ENCODE measurements around the gene RPF1.
"Not testable (repeated sequence)": the region's sequence is repeated elsewhere in the genome, so short reads cannot be mapped to it uniquely, and the experiment has no call there.

Gene RPF1, protein sequence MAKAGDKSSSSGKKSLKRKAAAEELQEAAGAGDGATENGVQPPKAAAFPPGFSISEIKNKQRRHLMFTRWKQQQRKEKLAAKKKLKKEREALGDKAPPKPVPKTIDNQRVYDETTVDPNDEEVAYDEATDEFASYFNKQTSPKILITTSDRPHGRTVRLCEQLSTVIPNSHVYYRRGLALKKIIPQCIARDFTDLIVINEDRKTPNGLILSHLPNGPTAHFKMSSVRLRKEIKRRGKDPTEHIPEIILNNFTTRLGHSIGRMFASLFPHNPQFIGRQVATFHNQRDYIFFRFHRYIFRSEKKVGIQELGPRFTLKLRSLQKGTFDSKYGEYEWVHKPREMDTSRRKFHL

DNA sequence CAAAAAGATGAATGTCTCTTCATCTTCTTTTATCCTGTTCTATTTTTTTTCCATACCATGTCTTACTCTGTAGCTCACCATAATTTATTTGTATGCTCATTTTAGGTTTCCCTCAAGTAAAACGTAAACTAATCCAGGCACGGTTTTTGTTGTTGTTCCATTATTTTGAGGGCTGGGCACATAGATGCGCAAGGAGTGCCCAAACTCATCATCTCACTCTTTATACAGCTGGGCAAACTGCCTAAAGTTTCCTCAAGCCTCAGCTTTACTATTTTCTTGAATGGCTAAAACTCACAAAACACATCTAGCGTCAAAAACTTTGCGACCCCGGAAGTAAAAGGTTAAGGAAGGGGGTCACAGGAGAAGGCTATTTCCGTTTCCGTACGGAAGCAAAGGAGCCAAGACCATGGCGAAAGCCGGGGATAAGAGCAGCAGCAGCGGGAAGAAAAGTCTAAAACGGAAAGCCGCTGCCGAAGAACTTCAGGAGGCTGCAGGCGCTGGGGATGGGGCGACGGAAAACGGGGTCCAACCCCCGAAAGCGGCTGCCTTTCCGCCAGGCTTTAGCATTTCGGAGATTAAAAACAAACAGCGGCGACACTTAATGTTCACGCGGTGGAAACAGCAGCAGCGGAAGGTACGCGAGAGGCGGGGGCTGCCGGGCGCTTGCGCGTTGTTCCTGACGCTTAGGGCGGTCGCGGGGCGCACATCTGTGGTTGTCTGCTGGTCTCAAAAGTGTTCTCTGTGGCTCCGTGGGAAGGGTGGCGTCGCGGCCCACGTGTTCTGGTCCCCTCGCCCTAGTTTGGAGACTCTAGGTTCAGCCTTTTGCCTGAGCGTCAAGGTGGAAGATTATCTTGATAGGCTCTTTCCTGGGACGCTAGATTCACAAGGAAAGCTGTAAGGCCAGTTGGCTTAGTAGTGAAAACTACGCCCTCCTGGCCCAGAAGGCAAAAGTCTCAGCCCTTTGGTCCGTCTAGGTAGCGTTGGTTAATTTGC is at the start of gene RPF1:
Gene RPF1 (plus strand): TSS at position 391 of the 993 bp plus-strand sequence. CDS start 16 bp downstream, at position 407.
- DNase-seq, result peak; percentile 26

DNA sequence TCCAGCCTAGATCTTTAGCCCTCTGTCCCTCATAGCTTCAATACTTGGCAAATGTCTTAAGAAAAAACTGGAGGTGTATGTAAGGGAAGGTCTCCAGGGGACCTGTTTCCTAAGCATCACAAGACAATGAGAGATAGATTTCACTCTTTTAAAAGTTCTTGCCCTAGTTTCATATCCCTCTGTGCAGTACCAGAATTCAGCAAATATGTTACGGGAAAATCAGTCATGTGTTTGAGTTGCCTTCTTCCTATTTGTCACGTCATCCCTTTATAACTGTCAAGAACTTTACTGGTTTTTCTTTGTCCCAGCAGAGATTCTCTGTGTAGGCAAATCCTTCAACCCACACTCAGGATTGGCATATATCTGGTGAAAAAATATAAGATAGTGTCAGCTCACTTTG is 48.5 kb upstream of the RPF1 start:
- no peak for DNase-seq

DNA sequence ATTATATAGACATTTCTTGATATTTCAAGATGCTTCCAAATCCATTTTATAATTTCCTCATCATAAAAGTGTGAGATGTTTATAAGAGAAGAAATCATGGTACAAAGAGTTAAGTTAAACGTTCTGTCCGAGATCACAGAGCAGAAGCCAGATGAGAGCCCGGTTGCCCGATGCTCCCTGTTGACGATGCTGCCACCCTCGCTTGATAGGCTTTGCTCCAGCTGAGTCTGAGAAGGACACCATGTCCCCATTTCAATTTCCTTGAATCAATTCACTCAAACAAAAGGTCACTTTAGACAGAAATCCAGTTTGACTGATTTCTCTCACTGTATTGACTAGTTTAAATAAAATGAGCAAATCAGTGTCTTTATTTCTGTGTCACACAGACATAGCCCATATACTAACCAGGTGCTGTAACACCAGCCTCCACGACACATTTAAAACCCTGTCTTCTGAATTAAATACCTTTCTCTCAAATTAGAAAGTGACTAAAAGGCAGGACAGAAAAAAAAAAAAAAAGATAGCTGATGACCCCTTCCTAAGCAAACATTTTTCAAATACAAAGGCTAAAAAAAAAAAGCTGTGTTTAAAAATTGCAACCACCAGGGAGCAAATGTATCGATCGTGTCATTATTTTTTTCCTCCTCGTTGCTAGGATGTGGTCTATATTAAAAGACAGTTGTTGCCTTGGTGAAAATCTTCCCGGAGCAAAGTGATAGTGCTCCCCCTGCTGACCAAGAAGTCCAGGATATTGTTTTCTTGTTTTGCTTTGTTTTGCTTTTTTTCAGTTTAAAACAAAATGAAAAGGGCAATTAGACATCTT is 45.6 kb upstream of the RPF1 start:
- DNase-seq, result peak; percentile 13

DNA sequence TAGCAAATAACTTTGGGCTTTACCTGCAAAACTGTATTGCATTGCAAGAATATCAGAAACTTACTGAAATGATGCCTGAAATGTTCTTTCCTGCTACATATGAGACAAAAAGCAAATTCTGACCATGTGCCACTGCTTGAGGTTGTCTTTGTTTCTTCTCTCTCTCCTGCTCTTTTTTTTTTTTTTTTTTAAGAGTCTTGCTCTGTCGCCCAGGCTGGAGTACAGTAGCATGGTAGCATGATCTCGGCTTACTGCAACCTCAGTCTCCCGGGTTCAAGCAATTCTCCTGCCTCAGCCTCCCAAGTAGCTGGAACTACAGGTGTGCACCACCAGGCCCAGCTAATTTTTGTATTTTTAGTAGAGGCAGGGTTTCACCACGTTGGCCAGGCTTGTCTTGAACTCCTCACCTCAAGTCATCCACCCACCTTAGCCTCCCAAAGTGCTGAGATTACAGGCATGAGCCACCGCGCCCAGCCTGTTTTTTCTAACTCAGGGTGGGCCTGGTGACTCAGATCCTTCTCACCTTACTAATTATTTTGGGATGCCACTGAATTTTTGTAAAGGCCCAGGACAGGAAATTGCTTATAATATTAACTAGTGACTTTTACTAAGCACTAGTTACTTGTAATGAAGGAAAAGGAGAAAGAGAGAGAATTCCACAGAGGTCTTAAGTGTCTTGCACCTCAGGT is 44.8 kb upstream of the RPF1 start:
- no peak for DNase-seq

DNA sequence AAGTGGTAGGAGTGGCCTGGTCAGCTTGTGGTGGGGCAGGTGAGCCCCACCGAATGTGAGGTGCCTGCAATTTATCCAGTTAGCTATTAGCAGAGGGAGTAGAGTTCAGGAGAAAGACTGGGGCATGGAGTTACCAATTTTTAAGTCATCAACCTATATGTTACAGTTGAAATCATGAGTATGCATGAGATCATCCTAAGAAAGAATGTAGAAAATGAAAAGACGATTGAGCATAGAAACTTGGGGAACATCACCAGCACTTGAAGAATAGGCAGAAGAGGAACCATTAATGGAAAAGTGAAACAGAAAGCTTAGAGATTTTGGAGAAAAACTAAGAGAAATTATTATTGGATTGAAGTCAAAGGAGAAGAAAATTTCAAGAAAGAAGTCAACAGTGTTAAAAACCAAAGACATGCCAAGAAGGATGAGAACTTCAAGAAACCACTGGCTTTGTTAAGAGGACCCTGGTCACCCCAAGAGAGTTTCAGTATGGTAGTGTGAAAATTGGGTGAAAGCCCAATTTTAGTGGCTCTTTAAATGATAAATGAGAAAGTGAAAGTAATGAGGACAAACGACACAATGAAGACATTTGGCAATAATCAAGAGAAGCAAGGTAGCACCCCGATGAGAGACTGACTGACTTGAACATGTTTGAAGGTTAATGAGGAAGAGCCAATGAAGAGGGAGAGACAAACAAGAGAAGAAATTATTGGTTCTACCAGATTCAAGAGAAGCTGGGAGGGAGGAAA is 44.1 kb upstream of the RPF1 start:
- no peak for DNase-seq

DNA sequence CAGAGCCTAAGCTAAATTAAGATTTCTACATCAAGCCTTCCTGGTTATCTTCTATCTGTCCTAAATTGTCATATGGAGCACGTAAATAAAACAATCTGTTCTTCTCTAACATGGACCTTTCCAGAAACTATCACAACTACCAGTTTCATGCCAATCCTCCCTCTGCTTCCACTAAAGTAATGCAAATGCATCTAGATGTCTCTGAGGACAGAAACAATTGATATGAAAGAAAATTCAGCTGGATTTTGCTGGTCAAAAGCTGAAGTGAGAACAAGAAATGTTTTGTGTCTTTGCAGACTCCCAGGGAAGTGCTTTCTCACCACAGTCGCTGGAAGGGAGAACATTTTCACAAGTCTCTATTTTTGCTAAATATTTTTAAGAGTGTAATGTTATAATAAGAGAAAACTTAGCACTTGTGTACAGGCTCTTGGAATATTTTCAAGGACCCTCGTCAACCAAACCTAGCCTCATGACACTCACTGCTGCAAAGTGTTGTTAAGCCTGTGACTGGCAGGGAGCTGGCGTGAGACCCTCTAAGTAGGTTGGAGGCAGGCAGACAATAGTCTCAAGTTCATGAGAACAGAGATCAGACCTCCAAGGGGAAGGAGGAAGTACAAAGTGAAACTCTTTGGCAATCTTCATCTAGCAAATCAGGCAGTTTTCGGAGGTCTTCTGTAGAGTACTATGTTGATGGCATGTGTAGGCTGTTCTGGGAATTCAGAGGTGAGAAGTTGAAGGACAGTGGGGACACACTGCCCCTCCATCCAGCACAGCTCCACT is 42.0 kb upstream of the RPF1 start:
- DNase-seq, result no peak

DNA sequence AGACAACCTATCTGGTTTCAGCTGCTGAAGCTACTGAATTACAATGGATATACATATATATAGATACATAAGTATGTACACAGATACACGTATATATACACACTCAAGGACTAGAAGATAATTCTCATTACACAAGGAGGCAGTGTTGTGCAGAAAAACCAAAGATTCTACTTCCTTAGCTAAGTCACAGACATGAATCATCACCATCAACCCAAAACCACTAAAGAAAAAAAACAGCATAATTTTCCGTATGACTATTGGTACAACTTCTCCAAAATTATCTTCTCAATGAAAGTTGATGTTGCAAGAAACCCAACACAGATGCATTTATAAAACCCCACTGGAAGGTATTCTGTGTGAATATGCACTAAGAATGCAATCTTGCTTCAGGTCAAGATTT is 36.8 kb upstream of the RPF1 start:
- DNase-seq, result no peak

DNA sequence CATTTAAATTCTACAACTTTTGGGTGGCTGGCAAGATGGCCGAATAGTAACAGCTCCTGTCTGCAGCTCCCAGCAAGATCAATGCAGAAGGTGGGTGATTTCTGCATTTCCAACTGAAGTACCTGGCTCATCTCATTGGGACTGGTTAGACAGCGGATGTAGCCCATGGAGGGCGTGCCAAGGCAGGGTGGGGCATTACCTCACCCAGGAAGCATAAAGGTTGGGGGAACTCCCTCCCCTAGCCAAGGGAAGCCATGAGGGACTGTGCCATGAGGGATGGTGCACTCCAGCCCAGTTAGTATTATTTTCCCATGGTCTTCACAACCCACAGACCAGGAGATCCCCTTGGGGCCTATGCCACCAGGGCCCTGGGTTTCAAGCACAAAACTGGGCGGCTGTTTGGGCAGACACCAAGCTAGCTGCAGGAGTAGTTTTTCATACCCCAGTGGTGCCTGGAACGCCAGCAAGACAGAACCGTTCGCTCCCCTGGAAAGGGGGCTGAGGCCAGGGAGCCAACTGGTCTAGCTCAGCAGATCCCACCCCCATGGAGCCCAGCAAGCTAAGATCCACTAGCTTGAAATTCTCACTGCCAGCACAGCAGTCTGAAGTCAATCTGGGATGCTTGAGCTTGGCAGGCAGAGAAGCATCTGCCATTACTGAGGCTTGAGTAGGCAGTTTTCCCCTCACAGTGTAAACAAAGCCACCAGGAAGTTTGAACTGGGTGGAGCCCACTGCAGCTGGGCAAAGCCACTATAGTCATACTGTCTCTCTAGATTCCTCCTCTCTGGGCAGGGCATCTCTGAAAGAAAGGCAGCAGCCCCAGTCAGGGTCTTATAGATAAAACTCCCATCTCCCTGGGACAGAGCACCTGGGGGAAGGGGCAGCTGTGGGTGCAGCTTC is 36.1 kb upstream of the RPF1 start:
- DNase-seq, result not testable (repeated sequence)

DNA sequence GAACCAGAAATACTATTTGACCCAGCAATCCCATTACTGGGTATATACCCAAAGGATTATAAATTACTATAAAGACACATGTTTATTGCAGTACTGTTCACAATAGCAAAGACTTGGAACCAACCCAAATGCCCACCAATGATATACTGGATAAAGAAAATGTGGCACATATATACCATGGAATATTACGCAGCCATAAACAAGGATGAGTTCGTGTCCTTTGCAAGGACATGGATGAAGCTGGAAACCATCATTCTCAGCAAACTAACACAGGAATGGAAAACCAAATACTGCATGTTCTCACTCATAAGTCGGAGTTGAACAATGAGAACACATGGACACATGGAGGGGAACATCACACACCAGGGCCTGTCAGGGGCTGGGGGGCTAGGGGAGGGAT is 30.4 kb upstream of the RPF1 start:
- DNase-seq, result not testable (repeated sequence)

DNA sequence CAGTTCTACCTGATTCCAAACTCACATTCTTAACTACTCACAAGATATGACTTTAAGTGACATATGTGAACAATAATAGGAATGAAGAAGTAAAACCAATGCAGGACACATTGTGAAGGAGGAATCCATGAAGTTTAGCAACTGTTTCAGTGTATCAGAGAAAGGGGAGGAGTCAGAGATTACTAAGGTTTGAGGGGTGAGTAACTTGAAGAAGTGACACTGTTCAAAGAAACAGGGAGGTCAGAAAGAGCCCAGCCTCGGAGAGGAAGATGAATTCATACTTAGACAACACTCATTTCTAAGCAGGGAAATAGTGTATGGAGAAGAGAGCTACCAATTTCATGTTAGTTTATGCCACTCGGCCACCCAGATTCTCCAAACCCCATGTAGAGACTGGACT is 28.2 kb upstream of the RPF1 start:
- DNase-seq, result no peak

DNA sequence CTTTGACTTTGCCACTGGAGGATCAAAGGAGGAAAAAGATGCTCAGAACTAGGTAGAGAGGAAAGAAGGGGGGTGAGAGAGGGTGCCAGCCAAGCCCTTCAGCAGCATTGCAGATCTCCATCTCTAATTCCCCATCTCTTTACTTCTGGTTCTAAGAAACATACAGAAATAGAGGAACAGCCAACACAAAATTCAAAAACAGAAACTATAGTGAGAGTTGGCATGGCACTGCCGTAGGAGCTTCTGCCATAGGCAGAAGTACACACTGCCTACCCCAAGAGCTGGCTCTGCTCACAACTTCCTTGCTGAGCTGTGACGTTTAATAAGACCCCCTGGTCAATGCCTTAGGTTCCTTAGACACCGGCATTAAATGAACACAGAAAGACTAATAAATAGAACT is 26.6 kb upstream of the RPF1 start:
- DNase-seq, result no peak

DNA sequence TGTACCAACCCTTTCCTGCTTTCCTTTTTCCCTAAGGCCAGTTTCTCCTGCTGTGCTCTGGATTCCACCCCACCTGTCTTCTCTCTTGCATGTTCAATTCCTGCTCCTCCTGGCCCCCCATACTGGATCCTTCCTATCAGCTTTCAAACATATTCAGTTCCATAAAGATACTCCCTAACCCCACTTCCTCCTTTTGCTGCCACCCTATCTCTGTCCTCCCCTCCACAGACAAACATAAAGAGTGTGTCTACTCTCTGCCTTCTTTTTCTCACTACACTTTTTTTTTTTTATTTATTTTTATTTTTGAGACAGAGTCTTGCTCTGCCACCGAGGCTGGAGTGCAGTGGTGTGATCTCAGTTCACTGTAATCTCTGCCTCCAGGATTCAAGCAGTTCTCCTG is 16.9 kb upstream of the RPF1 start:
- no peak for DNase-seq

DNA sequence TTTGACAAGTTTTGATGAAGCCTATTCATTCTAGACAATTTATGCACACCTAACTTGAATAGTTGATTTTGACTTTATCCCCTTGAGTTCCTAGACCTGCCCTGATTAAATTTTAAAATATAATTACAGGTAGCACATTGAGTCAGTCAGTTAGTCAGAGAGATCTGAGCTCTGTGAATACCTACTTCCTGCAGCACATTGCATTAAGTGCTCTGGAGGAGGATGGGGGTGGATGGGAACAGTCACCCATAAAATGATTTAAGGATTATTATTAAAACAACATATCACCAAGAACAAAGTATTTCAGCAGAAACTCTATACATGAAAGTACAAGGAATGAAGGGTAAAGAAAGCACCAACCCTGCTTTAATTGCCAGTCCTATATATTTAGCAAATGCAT is 11.8 kb upstream of the RPF1 start:
- DNase-seq, result no peak

DNA sequence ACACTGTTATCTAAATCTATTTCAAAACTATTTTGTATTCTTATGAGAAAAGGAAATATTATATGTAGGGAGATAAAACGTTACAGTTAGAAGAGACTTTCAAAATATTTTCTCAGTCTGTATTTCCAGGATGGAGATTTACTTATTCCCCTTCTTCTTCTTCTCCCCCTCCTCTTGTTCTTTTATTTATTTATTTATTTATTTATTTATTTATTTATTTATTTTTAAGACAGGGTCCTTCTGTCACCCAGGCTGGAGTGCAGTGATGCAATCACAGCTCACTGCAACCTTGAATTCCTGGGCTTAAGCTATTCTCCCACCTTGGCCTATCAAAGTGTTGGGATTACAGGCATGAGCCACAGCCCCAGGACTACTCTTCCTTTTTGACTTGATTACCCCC is 2.8 kb upstream of the RPF1 start:
- DNase-seq, result no peak

DNA sequence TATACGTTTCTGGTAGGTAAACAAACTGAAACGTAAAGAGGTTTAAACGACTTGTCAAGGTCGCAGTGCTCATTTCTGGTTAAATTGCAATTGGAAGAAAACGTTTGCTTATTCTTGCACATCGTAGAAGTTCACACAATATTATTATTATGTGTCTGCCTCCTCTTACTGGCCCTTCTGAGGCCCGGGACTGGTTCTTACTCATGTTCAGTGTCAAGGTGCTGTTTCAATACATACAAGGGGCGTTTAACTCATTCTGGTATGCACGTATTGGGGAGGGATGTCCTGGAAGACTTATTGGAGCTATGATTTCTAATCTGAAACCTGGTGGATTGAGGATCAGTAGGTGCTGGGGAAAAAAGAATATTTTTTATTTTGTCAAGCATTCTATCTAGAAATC is 932 bp downstream of the RPF1 start:
- DNase-seq, result no peak

DNA sequence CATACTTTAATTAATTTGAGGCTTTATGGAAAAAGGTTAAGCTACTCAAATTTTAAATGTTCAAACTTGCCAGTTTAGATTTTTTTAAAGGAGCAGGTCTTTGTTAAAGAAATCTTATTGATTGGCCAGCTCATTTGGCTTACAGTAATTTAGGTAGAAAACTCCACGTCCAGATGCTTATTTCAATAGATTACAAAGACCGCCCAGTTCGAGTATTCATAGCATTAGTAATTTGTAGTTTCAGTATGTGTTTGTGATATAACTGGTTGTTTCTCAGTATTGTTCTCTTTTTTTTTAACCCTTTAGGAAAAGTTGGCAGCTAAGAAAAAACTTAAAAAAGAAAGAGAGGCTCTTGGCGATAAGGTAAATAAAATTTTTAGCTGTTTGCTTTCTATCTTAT is 1.6 kb downstream of the RPF1 start:
- no peak for DNase-seq

DNA sequence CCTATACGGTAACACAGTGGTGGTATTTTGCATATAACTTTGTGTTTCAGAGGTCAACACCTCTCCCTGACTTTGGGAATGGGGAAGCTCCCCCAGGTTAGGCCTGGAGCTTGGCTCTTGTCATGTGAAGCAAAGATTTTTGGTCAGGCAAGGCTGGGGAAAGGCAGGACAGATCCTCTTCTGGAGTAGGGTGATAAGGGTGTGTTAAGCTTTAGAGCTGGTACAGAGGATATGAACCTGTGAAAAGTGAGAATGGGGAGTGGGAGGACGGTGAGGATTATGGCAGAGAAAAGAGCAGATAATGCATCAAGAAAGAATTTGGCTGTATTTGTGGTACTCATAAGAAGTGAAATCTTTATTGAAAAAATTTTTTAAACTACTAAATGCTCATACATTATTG is 2.3 kb downstream of the RPF1 start:
- DNase-seq, result no peak

DNA sequence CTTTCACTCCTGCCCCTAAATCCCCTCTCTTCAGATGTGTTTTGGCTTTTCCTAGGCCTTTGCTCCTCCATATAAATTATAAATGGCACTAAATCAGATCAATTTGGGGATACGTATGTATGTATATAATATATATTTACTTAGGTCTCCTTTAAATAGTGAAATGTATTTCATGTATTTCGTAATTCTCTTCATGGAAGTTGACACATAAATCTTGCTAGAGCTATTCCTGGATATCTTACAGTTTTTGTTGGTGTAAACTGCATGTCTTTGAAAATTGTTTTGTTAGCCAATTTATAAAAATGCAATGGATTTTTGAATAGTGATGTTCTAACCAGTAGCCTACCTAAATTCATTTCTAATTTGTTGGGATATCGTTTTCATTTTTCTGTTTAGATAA is 9.0 kb downstream of the RPF1 start:
- DNase-seq, result no peak

DNA sequence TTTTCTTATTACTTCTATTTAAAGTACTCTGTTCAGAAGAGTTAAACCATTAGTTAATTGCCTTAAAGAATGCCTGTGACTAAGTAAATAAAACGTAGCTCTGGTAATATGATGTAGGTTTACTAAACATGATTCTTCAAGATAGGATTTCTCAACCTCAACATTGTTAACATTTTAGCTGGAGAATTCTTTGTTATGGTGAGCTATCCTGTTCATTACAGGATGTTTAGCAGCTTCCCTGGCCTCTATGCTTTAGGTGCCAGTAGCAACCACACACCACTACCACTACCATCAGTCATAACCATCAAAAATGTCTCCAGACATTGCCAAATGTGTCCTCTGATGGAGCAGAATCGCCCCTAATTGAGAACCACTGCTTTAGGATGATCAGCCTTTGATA is 10.7 kb downstream of the RPF1 start:
- DNase-seq, result no peak

DNA sequence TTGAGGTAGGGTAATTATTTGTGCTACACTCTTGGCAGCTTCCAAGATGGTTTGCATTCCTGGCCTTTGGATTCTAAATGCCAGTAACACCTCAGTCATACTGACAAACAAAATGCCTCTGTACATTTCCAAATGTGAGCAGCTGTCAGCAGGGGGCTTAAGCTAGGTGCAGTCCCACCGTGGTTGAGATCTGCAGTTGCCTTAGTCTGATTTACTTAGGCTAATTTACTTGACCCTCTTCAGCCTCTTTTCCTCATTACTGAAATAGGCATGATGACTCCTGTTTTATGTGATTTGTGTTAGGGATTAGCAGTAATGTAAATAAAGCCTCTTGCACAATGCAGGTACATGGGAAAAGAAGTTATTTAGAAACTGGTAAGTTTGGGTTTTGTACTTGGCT is 13.7 kb downstream of the RPF1 start:
- DNase-seq, result no peak

All from NCI-H524 treated with DMSO at 0.1 percent for 48 hours (cell line).